AG10803 (cell line): Measurements from ENCODE around the gene PPM1E.

Experiments
- DNase-seq: peaks from one replicate; pipeline ENCODE4 v3.0.0; 2010; ENCODE audit warnings: low read depth
- H3K4me3 ChIP-seq: 2 replicates; pipeline ENCODE4 v1.5.1; 2011; ENCODE audit warnings: mild to moderate bottlenecking, low read length, control low read depth
- TF ChIP-seq, protein P1 (sequence below): conservative IDR thresholded peaks from 2 replicates; pipeline ENCODE4 v1.5.1; 2011; ENCODE audit warnings: mild to moderate bottlenecking, low read length, control low read depth, inconsistent platforms

The PPM1E gene

DNA sequence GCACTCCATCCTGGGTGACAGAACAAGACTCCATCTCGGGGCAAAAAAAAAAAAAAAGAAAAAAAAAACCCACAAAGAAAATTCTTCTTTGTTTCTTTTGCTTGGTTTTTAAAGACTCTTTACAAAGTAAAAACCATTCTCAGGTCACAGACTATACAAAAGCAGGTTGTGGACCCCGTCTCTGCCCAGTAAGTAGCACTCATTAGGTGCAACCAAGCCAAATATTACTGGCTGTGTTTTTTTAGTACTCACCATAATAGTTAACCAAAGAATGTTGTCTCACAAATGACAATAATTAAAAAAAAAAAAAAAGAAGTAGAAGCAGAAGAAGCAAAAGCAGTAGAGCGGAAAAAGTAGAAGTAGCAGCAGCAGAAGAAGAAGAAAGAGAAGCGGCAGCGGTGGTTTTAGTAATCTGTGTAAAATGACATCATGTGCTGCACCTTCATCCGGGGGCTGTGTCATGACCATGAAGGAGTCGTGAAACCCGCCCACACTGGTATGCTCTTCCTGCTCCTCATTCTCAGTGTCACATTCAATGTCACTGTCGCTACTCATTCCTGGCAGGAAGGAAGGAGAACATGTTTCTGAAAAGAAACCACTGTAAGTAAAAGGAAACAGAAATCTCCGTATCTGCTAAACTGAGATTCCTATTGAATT is 245.6 kb downstream of the PPM1E start:
- TF ChIP-seq, protein P1, sequence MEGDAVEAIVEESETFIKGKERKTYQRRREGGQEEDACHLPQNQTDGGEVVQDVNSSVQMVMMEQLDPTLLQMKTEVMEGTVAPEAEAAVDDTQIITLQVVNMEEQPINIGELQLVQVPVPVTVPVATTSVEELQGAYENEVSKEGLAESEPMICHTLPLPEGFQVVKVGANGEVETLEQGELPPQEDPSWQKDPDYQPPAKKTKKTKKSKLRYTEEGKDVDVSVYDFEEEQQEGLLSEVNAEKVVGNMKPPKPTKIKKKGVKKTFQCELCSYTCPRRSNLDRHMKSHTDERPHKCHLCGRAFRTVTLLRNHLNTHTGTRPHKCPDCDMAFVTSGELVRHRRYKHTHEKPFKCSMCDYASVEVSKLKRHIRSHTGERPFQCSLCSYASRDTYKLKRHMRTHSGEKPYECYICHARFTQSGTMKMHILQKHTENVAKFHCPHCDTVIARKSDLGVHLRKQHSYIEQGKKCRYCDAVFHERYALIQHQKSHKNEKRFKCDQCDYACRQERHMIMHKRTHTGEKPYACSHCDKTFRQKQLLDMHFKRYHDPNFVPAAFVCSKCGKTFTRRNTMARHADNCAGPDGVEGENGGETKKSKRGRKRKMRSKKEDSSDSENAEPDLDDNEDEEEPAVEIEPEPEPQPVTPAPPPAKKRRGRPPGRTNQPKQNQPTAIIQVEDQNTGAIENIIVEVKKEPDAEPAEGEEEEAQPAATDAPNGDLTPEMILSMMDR, result no peak
- DNase-seq, result peak; percentile 26
- H3K4me3 ChIP-seq, result no peak overlapping the region

DNA sequence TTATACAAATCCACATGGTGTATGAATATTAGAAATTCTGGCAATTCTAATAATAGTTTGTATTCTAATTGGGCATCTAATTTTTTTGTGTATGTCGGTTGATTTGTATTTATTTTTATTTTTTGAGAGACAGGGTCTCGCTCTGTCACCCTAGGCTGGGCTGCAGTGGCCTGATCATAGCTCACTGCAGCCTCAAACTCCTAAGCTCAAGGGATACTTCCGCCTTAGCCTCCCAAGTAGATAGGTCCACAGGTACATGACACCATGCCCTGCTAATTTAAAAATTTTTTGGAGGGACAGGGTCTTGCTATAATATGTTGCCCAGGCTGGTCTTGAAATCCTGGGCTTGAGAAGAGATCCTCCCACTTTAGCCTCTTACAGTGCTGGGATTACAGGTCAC is 246.5 kb downstream of the PPM1E start:
- no peak overlapping the region for H3K4me3 ChIP-seq
- no peak for DNase-seq
- TF ChIP-seq, protein P1, result no peak

DNA sequence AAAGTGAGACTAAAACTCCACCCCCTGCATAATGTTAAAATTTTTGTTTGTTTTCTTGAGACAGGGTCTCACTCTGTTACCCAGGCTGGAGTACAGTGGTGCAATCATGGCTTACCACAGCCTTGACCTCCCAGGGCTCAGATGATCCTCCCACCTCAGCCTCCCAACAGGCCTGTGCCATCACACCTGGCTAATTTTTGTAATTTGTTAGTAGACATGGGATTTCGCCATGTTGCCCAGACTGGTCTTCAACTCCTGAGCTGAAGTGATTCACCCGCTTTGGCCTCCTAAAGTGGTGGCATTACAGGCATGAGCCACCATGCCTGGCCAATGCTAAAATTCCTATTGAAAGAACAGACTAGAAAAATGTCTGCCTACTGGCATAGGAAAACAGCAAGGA is 247.2 kb downstream of the PPM1E start:
- no peak overlapping the region for H3K4me3 ChIP-seq
- peak; percentile 18 for DNase-seq
- TF ChIP-seq, protein P1, result no peak

DNA sequence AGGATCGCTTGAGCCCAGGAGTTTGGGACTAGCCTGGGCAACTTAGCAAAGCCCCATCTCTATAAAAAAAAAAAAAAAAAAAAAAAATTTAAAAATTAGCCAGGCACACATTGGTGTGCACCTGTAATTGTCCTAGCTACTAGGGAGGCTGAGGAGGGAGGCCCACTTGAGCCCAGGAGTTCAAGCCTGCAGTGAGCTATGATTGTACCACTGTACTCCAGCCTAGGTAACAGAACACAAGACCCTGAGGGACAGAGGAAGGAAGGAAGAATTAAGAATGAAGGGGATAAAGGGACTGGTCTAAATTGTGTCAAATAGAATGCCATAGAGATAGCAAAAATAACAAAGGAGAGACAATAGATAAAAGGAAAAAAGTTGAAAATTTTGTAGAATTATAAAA is 248.2 kb downstream of the PPM1E start:
- TF ChIP-seq, protein P1, result no peak
- no peak for DNase-seq
- no peak overlapping the region for H3K4me3 ChIP-seq

DNA sequence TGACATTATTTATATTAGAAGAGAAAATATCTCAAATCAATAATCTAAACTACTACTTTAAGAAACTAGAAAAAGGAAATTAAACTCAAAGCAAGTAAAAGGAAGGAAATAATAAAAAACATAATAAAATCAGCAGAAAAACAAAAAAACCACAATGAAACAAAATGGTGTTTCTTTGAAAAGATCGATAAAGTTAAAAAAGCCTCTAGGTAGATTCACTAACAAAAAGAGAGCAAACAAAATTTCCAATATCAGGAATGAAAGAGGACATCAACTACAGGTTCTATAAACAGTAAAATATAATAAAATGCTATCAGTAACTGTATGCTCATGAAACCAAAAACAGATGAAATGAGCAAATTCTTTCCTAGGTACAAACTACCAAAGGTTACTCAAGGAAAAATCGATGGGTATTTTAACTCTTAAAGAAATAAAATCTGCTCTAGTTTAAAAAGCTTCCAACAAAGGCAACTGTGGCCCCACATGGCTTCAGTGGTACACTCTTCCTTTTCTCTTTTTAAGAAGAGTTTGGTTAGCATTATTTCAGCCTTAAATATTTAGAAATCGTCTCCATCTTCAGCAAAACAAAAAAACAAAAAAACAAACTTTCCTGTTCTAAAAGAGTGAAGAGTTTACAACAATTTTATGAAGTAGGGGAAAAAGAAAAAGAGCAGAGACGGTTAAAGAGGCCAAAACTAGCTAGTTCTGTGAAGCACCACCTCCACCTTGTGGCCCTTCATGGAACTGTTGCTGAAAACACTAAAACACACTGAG is 248.9 kb downstream of the PPM1E start:
- no peak overlapping the region for H3K4me3 ChIP-seq
- DNase-seq, result peak; percentile 54
- TF ChIP-seq, protein P1, result peak; percentile 100

DNA sequence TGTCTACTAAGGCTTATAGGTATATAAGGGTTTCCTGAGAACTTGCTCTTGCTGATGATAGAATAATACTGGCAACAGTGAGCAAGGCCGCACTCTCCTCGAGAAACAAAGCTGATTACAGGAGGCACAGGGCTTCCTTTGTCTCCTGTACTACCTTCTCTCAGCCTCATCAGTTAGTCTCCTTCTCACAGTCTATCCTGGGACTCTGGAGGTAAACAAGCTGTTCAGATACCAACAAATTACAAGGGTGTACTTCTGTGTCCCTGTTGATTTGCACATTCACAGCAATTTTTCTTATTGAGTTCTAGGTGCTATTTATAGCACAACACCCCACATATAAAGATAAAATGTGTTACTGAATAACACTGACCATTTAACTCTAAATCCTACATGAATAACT is 252.3 kb downstream of the PPM1E start:
- TF ChIP-seq, protein P1, result no peak
- no peak for DNase-seq
- no peak overlapping the region for H3K4me3 ChIP-seq

DNA sequence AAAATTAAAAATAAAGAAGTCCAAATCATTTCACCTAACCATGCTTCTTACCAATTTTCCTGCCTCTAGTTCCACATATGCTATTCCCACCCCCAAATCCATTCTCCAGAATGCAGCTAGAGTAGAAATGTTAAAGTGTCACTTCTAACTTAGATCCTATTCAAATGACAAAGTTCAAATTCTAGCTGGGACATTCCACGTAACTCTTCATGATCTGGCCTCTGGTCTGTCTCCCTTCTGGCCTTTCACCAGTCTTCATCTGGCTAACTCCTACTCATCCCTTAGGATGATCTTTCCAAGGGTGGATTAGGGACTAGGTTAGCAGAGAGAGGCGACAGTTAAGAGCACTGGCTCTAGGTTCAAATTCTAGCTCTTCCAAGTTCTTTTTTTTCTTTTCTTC is 253.1 kb downstream of the PPM1E start:
- no peak for DNase-seq
- TF ChIP-seq, protein P1, result no peak
- H3K4me3 ChIP-seq, result no peak overlapping the region
